NCI-H1694 (cell line): ENCODE data around the gene IGFL2.
"Not testable (repeated sequence)": the region's sequence is repeated elsewhere in the genome, so short reads cannot be mapped to it uniquely, and the experiment has no call there.

Experiments used
- DNase-seq: peaks from one replicate; lab custom pipeline; 2025; lab: John Stamatoyannopoulos, UW

IGFL2 gene

GRCh38 chr19:46147791-46148288, at the start of gene IGFL2:
Gene IGFL2, plus strand, starts transcription at chr19:46148238. Its CDS starts 41 bp downstream, at chr19:46148279.
- no peak for DNase-seq

GRCh38 chr19:46100344-46100743, 47.7 kb upstream of the IGFL2 start:
- DNase-seq: no peak

- no peak for DNase-seq
Measured at GRCh38 chr19:46101293-46101692, 46.7 kb upstream of the IGFL2 start.

GRCh38 chr19:46102333-46102732, 45.7 kb upstream of the IGFL2 start:
- DNase-seq: not testable (repeated sequence)

- DNase-seq: no peak
Measured at GRCh38 chr19:46107371-46107770, 40.7 kb upstream of the IGFL2 start.

GRCh38 chr19:46109876-46110275, 38.2 kb upstream of the IGFL2 start:
- no peak for DNase-seq

- DNase-seq: no peak
Measured at GRCh38 chr19:46111376-46111775, 36.7 kb upstream of the IGFL2 start.

GRCh38 chr19:46112527-46112926, 35.5 kb upstream of the IGFL2 start:
- DNase-seq: no peak

GRCh38 chr19:46113726-46114125, 34.3 kb upstream of the IGFL2 start:
- no peak for DNase-seq

GRCh38 chr19:46115396-46116106, 32.5 kb upstream of the IGFL2 start:
- DNase-seq: no peak

GRCh38 chr19:46116121-46116520, 31.9 kb upstream of the IGFL2 start:
- DNase-seq: no peak

GRCh38 chr19:46118136-46118535, 29.9 kb upstream of the IGFL2 start:
- no peak for DNase-seq

- no peak for DNase-seq
Measured at GRCh38 chr19:46124638-46125115, 23.4 kb upstream of the IGFL2 start, which contains the start of gene IGFL3. Gene IGFL3, minus strand, starts transcription at chr19:46124688. Its CDS starts 39 bp downstream, at chr19:46124649.

- no peak for DNase-seq
Measured at GRCh38 chr19:46125447-46125846, 22.6 kb upstream of the IGFL2 start.

GRCh38 chr19:46126086-46126580, 21.9 kb upstream of the IGFL2 start:
- DNase-seq: no peak

- DNase-seq: no peak
Measured at GRCh38 chr19:46131485-46132143, 16.4 kb upstream of the IGFL2 start.

GRCh38 chr19:46132508-46133100, 15.4 kb upstream of the IGFL2 start:
- DNase-seq: no peak

- no peak for DNase-seq
Measured at GRCh38 chr19:46133101-46133627, 14.9 kb upstream of the IGFL2 start.

- DNase-seq: no peak
Measured at GRCh38 chr19:46133777-46134241, 14.2 kb upstream of the IGFL2 start.

- no peak for DNase-seq
Measured at GRCh38 chr19:46134527-46134926, 13.5 kb upstream of the IGFL2 start.

GRCh38 chr19:46137915-46138473, 10.0 kb upstream of the IGFL2 start:
- DNase-seq: no peak

- DNase-seq: no peak
Measured at GRCh38 chr19:46141421-46141820, 6.6 kb upstream of the IGFL2 start.
